KOPT-K1 (cell line): ENCODE data around the gene SLC35A4.

Source experiments
- H3K27ac ChIP-seq: fragments of 200-600 bp; sonication (generic); 2 replicates; pipeline ENCODE4 v1.5.1; 2016; ENCODE audit warnings: antibody characterized with exemption, mild to moderate bottlenecking, low read depth, low read length; ENCODE audit not compliant: poor library complexity, severe bottlenecking
- H3K36me3 ChIP-seq: fragments of 200-600 bp; sonication (generic); 2 replicates; pipeline ENCODE4 v1.5.1; 2017; ENCODE audit warnings: antibody characterized with exemption, mild to moderate bottlenecking, low read length, moderate library complexity; ENCODE audit not compliant: insufficient read depth
- H3K9me3 ChIP-seq: fragments of 200-600 bp; sonication (generic); 2 replicates; pipeline ENCODE4 v1.5.1; 2017; ENCODE audit warnings: antibody characterized with exemption, low read length, mild to moderate bottlenecking; ENCODE audit not compliant: insufficient read depth, poor library complexity, severe bottlenecking

The SLC35A4 gene

DNA sequence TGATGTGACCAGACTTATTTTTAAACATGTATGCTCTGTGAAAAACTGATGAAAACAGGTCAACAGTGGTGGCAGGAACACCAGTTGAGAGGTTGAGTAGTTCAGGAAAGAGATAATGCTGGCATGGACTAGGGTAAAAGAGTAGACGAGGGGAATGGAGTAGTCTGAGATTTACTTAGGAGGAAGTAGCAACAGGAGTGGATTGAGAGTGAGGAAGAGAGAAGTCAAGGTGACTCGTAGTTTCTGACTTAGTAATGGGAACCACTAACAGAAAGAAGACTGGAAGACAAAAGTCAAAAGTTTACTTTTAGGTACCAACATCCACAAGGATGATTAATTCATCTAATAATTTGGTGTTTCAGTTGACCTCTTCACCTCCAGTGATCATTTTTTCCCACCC is 11.0 kb upstream of the SLC35A4 start:
- H3K9me3 ChIP-seq, result no peaks in the 10 kb centered on the region
- H3K36me3 ChIP-seq, result peaks cover 59% of the 10 kb centered on the region
- H3K27ac ChIP-seq, result no peak overlapping the region

DNA sequence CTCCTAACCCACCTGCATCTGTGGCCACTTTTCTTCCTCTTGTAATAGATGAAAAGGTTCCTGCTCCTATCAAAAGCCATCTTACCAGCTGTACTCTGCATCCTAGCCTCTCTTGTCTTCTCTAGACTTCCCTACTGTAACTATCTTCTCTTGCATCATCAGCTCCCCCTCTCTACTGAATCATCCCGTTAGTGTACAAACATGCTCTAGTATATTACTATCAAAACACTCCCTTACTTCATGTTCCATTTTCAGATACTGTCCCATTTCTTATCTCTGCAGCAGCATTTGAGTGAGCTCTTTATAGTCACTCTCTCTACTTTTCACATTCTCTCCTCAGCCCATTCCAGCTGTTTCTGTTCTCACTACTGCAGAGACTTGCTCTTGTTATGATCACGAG is 10.2 kb upstream of the SLC35A4 start:
- H3K27ac ChIP-seq, result peak overlapping the region; percentile 25
- peaks cover 51% of the 10 kb centered on the region for H3K36me3 ChIP-seq
- no peaks in the 10 kb centered on the region for H3K9me3 ChIP-seq

DNA sequence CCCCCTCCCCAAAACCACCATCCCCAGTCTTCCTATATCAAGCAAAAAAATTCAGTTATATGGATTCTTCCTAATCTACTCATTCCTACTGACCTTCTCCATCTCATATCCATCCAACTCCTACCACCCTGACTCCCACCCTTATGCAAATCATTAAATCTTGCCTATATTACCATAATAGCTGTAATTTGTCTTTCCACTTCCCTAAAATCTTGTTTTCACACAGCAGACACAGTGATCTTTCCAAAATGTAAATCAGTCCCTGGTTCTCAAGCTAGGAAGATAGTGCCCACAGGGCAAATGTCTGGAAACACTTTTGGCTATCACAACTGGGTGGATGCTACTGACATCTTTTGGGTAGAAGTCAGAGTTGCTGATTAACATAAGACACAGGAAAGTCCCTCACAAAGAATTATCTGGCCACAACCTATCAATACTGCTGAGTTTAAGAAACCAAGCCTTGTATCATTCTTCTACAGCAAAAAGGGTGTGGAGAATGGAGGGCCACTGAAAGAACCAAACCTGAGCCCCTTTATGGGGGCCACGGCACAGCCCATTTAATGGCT is 8.8 kb upstream of the SLC35A4 start:
- H3K27ac ChIP-seq, result peak overlapping the region; percentile 67

DNA sequence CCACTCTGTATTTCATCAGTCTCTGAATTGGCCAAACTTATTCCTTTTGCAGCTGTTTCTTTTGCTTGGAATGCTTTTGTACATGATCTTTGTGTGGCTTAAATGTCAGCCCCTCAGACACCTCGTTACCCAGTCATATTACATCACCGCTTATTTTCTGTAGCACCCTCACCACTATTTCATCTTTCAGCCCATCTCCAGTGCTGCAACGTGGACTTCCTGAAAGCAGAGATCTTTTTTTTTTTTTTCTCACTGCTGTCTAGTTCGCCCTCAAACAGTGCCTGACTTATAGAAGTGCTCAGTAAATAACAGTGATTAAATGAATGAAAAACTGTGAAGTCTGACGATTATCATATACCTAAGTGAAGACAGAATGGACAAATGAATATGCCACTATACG is 8.2 kb upstream of the SLC35A4 start:
- peaks cover 31% of the 10 kb centered on the region for H3K36me3 ChIP-seq

More for the DNA sequence above, 8.8 kb upstream of the SLC35A4 start:
- Histone ChIP-seq H3K36me3 (peaks cover 37% of the 10 kb centered on the region), H3K9me3 (no peaks in the 10 kb centered on the region)

DNA sequence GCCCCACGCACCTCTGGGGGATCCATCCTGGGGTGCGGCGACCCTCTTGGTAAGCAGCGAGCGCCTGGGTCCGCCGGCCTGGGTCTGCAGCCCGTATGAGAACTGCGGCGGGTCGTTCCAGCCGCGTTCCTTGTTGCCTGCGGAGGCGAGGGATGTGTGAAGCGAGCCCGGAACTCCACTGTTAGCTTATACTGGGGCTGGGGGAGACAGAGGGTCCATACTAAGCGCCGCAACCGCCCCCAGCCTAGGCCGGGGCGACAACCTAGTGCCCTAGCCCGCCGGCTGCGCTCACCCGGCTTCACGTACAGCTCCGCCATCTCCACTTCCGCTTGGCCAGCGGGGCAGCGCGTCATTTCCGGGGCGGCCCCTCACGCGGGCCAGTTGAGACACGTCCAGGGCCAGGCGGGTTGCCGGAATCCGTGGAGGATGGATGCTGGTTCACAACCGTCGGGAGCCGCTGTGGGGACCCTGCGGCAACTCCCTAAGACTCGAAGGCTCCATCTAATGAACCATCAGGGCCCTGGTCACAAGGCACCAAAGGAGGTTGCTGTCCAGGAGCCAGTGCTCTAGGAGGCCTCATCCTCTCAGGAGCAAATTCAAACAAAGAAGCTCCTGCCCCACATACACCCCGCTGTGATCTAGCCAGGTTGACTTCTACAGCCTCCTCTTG is 7.4 kb upstream of the SLC35A4 start, which contains the start of gene SRA1:
Gene SRA1, minus strand, starts transcription at position 338 of the 670 bp plus-strand sequence. Its CDS starts 21 bp downstream, at position 317.
- no peaks in the 10 kb centered on the region for H3K9me3 ChIP-seq
- peak within 1 kb of the TSS; percentile 67 for H3K27ac ChIP-seq
- H3K36me3 ChIP-seq, result peaks cover 23% of the 10 kb centered on the region

More for the DNA sequence above, 8.2 kb upstream of the SLC35A4 start:
- Histone ChIP-seq H3K9me3 (no peaks in the 10 kb centered on the region), H3K27ac (peak overlapping the region; percentile 67)

DNA sequence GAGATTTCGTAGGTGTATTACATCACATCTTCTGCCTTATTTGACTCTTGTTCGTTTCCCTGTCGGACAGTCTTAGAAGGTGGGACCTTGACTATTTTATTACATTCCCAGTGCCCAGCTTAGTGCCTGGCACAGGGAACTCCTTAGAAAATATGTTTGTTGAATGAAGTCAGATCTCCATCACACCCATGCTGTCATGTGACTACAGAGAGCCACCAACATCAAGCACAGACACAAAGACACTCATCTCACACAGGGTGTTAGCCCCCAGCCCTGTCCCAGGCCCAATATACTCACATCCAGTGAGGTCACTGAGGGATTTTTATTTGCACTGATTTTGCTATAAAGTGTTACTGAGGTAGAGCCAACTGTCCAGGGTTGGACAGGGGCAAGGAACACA is 6.7 kb upstream of the SLC35A4 start:
- Histone ChIP-seq H3K36me3 (peaks cover 17% of the 10 kb centered on the region), H3K9me3 (no peaks in the 10 kb centered on the region), H3K27ac (peak overlapping the region; percentile 67)

DNA sequence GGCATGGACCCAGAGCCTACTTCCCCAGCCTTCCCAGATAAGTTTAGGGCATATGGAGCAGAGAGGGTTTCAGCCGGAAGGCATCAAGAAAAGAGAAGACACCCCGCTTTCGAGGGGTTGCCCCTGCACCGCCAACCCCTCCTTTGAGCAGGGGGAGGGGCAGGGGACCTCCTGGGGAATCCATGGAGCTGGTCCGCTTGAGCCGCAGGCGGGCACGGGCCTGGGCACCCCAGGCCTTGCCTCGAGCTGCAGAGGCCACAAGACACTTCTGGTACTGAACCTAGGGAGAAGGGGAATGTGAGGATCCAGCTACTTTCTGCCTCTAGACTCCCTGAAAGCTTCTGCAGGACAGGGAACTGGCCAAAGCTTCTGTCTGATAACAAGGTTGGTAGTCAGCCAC is 6.1 kb upstream of the SLC35A4 start:
- no peak overlapping the region for H3K27ac ChIP-seq

DNA sequence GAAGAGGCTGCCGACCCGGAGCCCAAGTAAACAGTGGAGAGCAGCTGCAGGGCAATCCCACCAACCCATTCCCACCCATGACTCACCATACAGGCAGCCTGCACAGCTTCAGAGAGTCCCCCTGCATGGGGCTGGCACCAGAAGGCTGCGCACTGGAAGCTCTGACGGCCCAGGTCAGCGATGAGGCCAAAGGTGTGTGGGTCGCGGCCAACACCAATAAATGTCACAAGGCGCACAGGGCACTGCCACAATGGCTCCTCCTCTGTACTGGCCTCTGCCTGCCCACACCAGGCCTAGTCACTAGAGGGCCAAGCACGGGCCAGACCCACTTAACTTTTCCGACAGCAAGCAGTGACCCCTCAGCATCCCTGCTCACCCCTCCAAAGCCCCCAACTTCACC is 4.4 kb upstream of the SLC35A4 start:
- Histone ChIP-seq H3K9me3 (no peaks in the 10 kb centered on the region), H3K36me3 (no peaks in the 10 kb centered on the region; the same call in 1 of the 2 replicates), H3K27ac (no peak overlapping the region)

More for the DNA sequence above, 6.1 kb upstream of the SLC35A4 start:
- H3K36me3 ChIP-seq, result peaks cover 11% of the 10 kb centered on the region; the same call in 1 of the 2 replicates
- H3K9me3 ChIP-seq, result no peaks in the 10 kb centered on the region

DNA sequence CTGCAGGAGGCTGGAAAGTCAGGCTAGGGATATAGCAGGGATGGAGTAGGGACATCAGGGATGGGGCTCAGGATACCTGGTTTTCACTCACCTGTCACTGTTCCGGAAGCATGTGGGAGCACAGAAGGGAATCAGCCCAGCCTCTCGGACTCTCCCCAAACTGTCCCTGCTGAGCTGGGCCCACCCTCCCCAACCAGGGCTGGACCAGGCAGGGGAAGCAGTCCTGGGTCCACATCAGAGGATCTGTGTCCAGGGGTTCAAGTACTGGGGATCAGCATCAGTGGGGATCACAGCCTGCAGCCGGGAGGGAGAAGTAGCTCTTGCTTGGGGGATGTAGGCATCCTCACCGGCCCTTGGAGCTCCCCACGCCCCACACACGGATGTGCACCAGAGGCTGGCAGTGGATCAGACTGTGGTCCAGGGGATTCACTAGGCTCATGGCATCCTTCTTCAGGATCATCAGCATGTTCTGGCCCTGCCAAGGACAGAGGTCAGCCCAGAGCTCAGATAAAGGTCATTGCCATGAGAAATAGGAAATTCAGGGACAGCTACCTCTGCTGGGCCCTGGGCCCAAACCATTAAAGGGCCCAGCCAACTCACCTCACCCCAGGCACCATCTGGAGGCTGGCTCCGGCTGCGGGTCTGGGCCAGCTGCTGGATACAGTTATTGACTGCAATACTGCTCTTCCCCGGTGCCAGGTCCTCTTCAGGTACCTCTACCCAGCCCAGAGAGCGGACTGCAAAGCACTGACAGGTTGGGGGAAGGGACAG is 2.7 kb upstream of the SLC35A4 start:
- Histone ChIP-seq H3K36me3 (peaks cover 13% of the 10 kb centered on the region), H3K27ac (no peak overlapping the region), H3K9me3 (no peaks in the 10 kb centered on the region)

DNA sequence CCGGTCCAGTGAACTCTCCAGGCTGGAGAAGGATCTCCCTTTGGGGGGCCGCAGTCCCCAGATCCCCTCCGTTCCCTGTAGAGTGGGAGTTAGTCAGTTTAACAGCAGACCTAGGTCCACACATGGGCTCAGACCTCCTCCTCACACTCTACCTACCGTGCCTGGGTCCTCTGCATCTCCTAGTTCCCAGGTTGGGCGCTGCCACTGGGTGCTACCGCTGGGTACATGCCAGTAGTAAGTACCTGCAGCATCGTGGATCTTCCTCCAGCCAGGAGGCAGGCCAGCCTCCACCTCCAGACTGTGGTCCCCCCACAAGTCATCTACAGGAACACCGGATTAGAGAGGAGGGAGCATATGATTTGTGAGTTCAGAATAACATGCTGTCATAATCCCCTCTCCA is 1.0 kb upstream of the SLC35A4 start:
- Histone ChIP-seq H3K9me3 (no peaks in the 10 kb centered on the region), H3K27ac (peak overlapping the region; percentile 66), H3K36me3 (peaks cover 29% of the 10 kb centered on the region)

DNA sequence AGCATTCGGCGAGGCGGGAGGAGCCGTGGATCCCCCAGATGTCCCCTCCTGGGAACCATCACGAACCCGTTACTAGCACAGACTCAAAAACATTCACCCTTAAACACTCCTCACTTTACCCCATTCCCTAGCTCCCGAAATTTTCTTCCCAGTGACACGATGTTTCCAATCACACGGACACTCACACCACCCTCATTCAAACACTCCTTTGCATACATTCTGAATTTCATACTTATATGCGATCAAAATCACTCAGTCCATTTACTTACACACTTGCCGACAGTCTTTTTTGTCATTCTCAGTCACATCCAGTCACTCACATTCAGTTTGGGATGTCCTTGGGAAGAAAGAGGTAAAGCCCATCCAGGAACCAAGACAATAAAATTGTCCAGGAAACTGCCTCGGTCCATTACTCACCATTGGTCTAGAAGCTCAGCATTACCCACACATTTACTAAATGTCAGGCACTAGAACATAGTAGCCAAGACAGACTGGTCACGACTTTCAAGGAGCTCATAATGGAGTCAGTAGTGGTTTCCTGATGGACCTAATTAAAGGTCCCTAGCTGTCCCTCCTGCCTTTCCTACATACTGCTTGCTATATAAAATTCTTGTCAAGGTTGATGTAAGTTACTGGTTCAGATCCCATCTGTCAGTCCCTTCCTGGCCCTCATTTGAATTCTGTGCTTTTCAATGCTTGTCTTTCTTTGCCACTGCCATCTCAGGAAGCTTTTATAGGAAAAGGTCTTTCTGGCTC is 574 bp downstream of the SLC35A4 start:
- Histone ChIP-seq H3K9me3 (no peaks in the 10 kb centered on the region), H3K27ac (peak overlapping the region; percentile 66), H3K36me3 (peaks cover 35% of the 10 kb centered on the region)

DNA sequence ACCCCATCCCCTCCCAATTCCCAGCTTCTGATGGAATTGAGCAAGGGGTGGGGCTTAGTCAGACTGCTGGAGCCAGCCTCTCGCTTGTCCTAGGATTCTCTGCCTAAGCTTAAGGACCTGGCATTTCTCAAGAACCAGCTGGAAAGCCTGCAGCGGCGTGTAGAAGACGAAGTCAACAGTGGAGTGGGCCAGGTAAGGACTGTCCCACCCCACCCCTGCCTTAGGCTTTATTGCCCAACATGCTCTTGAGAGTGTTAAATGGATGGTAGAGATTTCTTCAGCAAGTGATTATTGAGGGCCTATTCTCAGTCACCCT is 1.1 kb downstream of the SLC35A4 start:
- H3K9me3 ChIP-seq, result no peaks in the 10 kb centered on the region
- H3K36me3 ChIP-seq, result peaks cover 41% of the 10 kb centered on the region
- H3K27ac ChIP-seq, result no peak overlapping the region

DNA sequence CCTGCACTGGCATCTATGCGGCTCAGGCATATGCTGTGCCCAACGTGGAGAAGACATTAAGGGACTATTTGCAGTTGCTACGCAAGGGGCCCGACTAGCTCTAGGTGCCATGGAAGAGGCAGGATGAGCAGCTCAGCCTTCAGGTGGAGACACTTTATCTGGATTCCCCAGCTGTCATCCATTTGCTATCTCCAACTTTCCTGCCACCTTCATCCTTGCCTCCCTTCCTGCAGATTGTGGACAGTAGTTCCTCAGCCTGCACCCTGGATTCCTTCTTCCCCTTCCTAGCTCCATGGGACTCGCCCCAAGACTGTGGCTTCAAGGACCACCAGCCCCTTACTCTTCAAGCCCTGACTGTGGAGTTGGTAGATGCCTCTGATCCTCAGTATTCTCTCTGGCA is 2.0 kb downstream of the SLC35A4 start:
- no peak overlapping the region for H3K27ac ChIP-seq
- peaks cover 42% of the 10 kb centered on the region for H3K36me3 ChIP-seq

DNA sequence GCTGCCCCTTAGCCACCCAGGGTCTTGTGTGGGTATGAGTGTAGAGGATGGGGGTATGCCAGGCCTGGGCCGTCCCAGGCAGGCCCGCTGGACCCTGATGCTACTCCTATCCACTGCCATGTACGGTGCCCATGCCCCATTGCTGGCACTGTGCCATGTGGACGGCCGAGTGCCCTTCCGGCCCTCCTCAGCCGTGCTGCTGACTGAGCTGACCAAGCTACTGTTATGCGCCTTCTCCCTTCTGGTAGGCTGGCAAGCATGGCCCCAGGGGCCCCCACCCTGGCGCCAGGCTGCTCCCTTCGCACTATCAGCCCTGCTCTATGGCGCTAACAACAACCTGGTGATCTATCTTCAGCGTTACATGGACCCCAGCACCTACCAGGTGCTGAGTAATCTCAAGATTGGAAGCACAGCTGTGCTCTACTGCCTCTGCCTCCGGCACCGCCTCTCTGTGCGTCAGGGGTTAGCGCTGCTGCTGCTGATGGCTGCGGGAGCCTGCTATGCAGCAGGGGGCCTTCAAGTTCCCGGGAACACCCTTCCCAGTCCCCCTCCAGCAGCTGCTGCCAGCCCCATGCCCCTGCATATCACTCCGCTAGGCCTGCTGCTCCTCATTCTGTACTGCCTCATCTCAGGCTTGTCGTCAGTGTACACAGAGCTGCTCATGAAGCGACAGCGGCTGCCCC is 2.6 kb downstream of the SLC35A4 start:
- Histone ChIP-seq H3K27ac (no peak overlapping the region), H3K9me3 (no peaks in the 10 kb centered on the region), H3K36me3 (peaks cover 42% of the 10 kb centered on the region)

More for the DNA sequence above, 2.0 kb downstream of the SLC35A4 start:
- no peaks in the 10 kb centered on the region for H3K9me3 ChIP-seq
